GM12878 (cell line): ENCODE results near the gene PCDHGA1. TPM values are rescaled to one million over a fixed set of nuclear protein-coding genes. Genes with fewer than 3 reads are reported as not detected.

Experiments used
- ATAC-seq: fragments of 200-7000 bp; cut with Tn5 transposase; 3 replicates; pipeline ENCODE4 v1.9.1; 2020; ENCODE audit warnings: mild to moderate bottlenecking, moderate library complexity
- BruUV-seq: library from RNA; stranded (reverse); fragments of 400-500 nt; replicated peaks from 2 replicates; lab custom pipeline; 2021; lab: Mats Ljungman, UMichigan
- CTCF ChIA-PET: fragments of 300-600 bp; sonication (Branson Sonifier 250); formaldehyde crosslinking; extraction: SDS; loops from one replicate; lab custom pipeline; 2021; ENCODE audit warnings: inconsistent platforms; lab: Yijun Ruan, JAX
- POLR2A ChIA-PET: fragments of 350-600 bp; formaldehyde crosslinking; extraction: SDS; loops from one replicate; lab custom pipeline; 2021; ENCODE audit warnings: inconsistent platforms; lab: Charles Lee
- RAD21 ChIA-PET: fragments of 300-600 bp; sonication (Branson Sonifier 250); formaldehyde crosslinking; loops from one replicate; lab custom pipeline; 2023; ENCODE audit warnings: antibody characterized with exemption; ENCODE audit not compliant: unreplicated experiment; lab: Charles Lee
- SMC1A ChIA-PET: fragments of 300-600 bp; sonication (Branson Sonifier 250); formaldehyde crosslinking; loops from one replicate; lab custom pipeline; 2023; ENCODE audit not compliant: unreplicated experiment, uncharacterized antibody; lab: Charles Lee
- DNase-seq: peaks from one replicate; pipeline ENCODE4 v3.0.0-alpha.2; 2011; ENCODE audit warnings: low read depth, low spot score
- FAIRE-seq: peaks from 3 replicates; lab custom pipeline; 2011; peaks lifted over from hg19 to GRCh38; lab: Jason Lieb, UNC
- H2AFZ ChIP-seq: 2 replicates; pipeline ENCODE4 v1.6.0; 2011; ENCODE audit warnings: low read depth, low read length, control low read depth; ENCODE audit not compliant: control insufficient read depth
- H3K27ac ChIP-seq: 2 replicates; pipeline ENCODE4 v1.5.1; 2011; ENCODE audit warnings: control low read depth; ENCODE audit not compliant: control insufficient read depth, insufficient read depth
- H3K27me3 ChIP-seq, 2 experiments: replicated peaks in 1 of 2; 2 replicates each; pipeline versions ENCODE4 v1.6.0 to v1.6.1; 2011; ENCODE audit warnings: low read length in 1 of 2; ENCODE audit not compliant: control insufficient read depth in 2 of 2, insufficient read depth in 2 of 2
- H3K36me3 ChIP-seq, 2 experiments: 2 replicates each; pipeline ENCODE4 v1.5.1; 2011; ENCODE audit warnings: low read length in 1 of 2; ENCODE audit not compliant: control insufficient read depth in 2 of 2, insufficient read depth in 2 of 2
- H3K4me1 ChIP-seq: 2 replicates; pipeline ENCODE4 v1.6.1; 2011; ENCODE audit warnings: mild to moderate bottlenecking, low read length, moderate library complexity, mixed read lengths; ENCODE audit not compliant: control insufficient read depth, insufficient read depth
- H3K4me2 ChIP-seq: 2 replicates; pipeline ENCODE4 v1.6.0; 2011; ENCODE audit warnings: control low read depth; ENCODE audit not compliant: control insufficient read depth, insufficient read depth
- H3K4me3 ChIP-seq: fragments of 200-600 bp; sonication (generic); 2 replicates; pipeline ENCODE4 v1.5.1; 2016
- H3K79me2 ChIP-seq: 2 replicates; pipeline ENCODE4 v1.6.0; 2011; ENCODE audit warnings: low read length; ENCODE audit not compliant: control insufficient read depth, insufficient read depth
- H3K9ac ChIP-seq: 2 replicates; pipeline ENCODE4 v1.8.0; 2011; ENCODE audit warnings: low read length, control low read depth, mixed read lengths; ENCODE audit not compliant: control insufficient read depth, insufficient read depth
- H3K9me3 ChIP-seq: replicated peaks from 3 replicates; pipeline ENCODE4 v1.5.1; 2011; ENCODE audit warnings: mild to moderate bottlenecking, low read length; ENCODE audit not compliant: control insufficient read depth, insufficient read depth
- H4K20me1 ChIP-seq: 2 replicates; pipeline ENCODE4 v1.6.0; 2011; ENCODE audit not compliant: control insufficient read depth, insufficient read depth
- ATF3 ChIP-seq: IDR thresholded peaks from 2 replicates; pipeline ENCODE4 v1.6.1; 2011; ENCODE audit warnings: low read depth, mild to moderate bottlenecking, low read length, moderate library complexity, borderline replicate concordance; ENCODE audit errors: extremely low read depth
- ATF7 ChIP-seq: fragments of 450-650 bp; IDR thresholded peaks from 2 replicates; pipeline ENCODE4 v1.6.1; 2016; ENCODE audit warnings: low read depth, mild to moderate bottlenecking
- FOXM1 ChIP-seq: IDR thresholded peaks from 2 replicates; pipeline ENCODE4 v1.6.1; 2012; ENCODE audit warnings: low read depth, mild to moderate bottlenecking, inconsistent platforms, low read length, moderate library complexity
- MTA2 ChIP-seq: fragments of 450-650 bp; IDR thresholded peaks from 2 replicates; pipeline ENCODE4 v1.6.1; 2016; ENCODE audit warnings: low read depth, mild to moderate bottlenecking, moderate library complexity
- PAX8 ChIP-seq: fragments of 450-650 bp; IDR thresholded peaks from 2 replicates; pipeline ENCODE4 v1.6.1; 2017; ENCODE audit warnings: mild to moderate bottlenecking, moderate library complexity
- RB1 ChIP-seq: fragments of 450-650 bp; formaldehyde crosslinking; IDR thresholded peaks from 2 replicates; pipeline ENCODE4 v1.6.1; 2017; ENCODE audit warnings: mild to moderate bottlenecking, borderline replicate concordance
- SMC3 ChIP-seq: IDR thresholded peaks from 2 replicates; pipeline ENCODE4 v1.6.1; 2011; ENCODE audit warnings: low read length, improper control_type of control experiment, borderline replicate concordance
- WRNIP1 ChIP-seq: IDR thresholded peaks from 2 replicates; pipeline ENCODE4 v1.6.1; 2011; ENCODE audit warnings: low read depth, low read length, improper control_type of control experiment, borderline replicate concordance
- ZBED1 ChIP-seq: IDR thresholded peaks from 2 replicates; pipeline ENCODE4 v1.6.1; 2016; ENCODE audit warnings: borderline replicate concordance
- ZNF274 ChIP-seq: IDR thresholded peaks from one replicate; pipeline ENCODE4 v1.8.0; 2011; ENCODE audit not compliant: insufficient read length, insufficient read depth
- WGBS: methylation state at CpG from one replicate; pipeline ENCODE4 v1.1.6; 2016; ENCODE audit warnings: low lambda C conversion rate; ENCODE audit not compliant: insufficient replicate concordance, insufficient coverage; ENCODE audit errors: missing lambda C conversion rate; 5-methylcytosine and 5-hydroxymethylcytosine counted together
- in situ Hi-C: fragments of 300-500 bp; cut with MboI; formaldehyde crosslinking; loops from 9 replicates; pipeline ENCODE4 v1.14.3; 2018; ENCODE audit warnings: mixed read lengths
- intact Hi-C: fragments of 100-400 bp; cut with micrococcal nuclease; formaldehyde crosslinking; loops from one replicate; pipeline ENCODE4 v1.14.2; 2022; ENCODE audit not compliant: unreplicated experiment
- polyA plus RNA-seq, 11 experiments: library from polyadenylated mRNA; depleted of rRNA in 4 of 11; unstranded in 6 of 11; stranded (reverse) in 5 of 11; fragments of >200 nt; fragmentation: Nextera tagmentation in 4 of 11; fragmentation: Illumina TruSeq in 1 of 11; extraction: Ambion mirVana in 4 of 11; extraction: Trizol in 1 of 11; gene quantifications; 1 replicate in 1 of 11; 2 replicates in 10 of 11; pipeline versions ENCODE4 v1.2.1 to v1.2.3, GENCODE V29; 2011 to 2016; ENCODE audit warnings: inconsistent platforms in 2 of 11, missing spikeins in 2 of 11, low read depth in 1 of 11
- total RNA-seq, 4 experiments: library from RNA; depleted of rRNA in 3 of 4; stranded (reverse); fragments of >200 nt in 3 of 4; fragmentation: Illumina TruSeq in 1 of 4; extraction: Trizol in 1 of 4; gene quantifications; 2 replicates each; pipeline versions ENCODE4 v1.2.1 to v1.2.3, GENCODE V29; 2013 to 2021

PCDHGA1 gene
- total and polyA plus RNA-seq, 10 of the 15 experiments (the other 5 are each of a cell fraction or from before 2014, with no cell fraction given) = 0.02 to 0.51 (median 0.19) TPM; not detected in 3

- ChIA-PET RAD21 (interaction anchor here (0.9 to 4.9 kb wide), 10 partner anchors 12 to 87 kb away, joined by 3 to 109 read pairs (median 18); partner anchors contain the start of genes PCDHGA10, PCDHGA11, PCDHGB7 and PCDHGC5), SMC1A (interaction anchor here (1.0 to 6.6 kb wide), 7 partner anchors 12 to 87 kb away, joined by 3 to 117 read pairs (median 27); partner anchors contain the start of gene PCDHGC5), POLR2A (interaction anchor here (1.4 kb wide), 1 partner anchor 34 kb away, joined by 3 read pairs; no protein-coding TSS in a partner anchor), CTCF (interaction anchor here (0.9 to 8.5 kb wide), 13 partner anchors 12 to 157 kb away, joined by 4 to 213 read pairs (median 18); partner anchors contain the start of genes PCDHGA11, PCDHGA12, PCDHGB6 and PCDHGB7)
- Histone ChIP-seq H3K4me3 (peak overlapping the region; percentile 77), H3K27me3 (no peaks in the 10 kb centered on the region; a peak in 1 of 4 replicates), H3K9ac (no peak overlapping the region), H3K4me2 (peak overlapping the region; percentile 80), H3K9me3 (no peaks in the 10 kb centered on the region), H3K27ac (no peak overlapping the region), H3K79me2 (no peaks in the 10 kb centered on the region), H3K4me1 (peaks cover 19% of the 10 kb centered on the region), H2AFZ (no peak overlapping the region), H4K20me1 (no peaks in the 10 kb centered on the region), H3K36me3 (no peaks in the 10 kb centered on the region)
- FAIRE-seq (no peak), ATAC-seq (peak; percentile 24), DNase-seq (no peak)
- TF ChIP-seq MTA2 = no peak
- TF ChIP-seq RB1 = no peak
- TF ChIP-seq ZBED1 = no peak
- no peak for TF ChIP-seq WRNIP1
- no peak for TF ChIP-seq PAX8
- no peak for TF ChIP-seq ATF7
- TF ChIP-seq ZNF274 = no peak
- TF ChIP-seq SMC3 = no peak
- no peak for TF ChIP-seq ATF3
- TF ChIP-seq FOXM1 = no peak
- intact Hi-C loops = no loop called here
- BruUV-seq = no TSS peak
- WGBS = 72% methylated on average over 24 of the region's 24 CpGs
- in situ Hi-C loops = loop anchor here (5.0 kb wide), 1 partner anchor 50 kb away; no protein-coding TSS in a partner anchor
Measured at GRCh38 chr5:141477044-141477575, 146.8 kb downstream of the PCDHGA1 start.
